Activated naive CD4-positive, alpha-beta T cell (primary cell): ENCODE measurements around the gene PPP2R5E.
"Not testable (repeated sequence)": the region's sequence is repeated elsewhere in the genome, so short reads cannot be mapped to it uniquely, and the experiment has no call there.

Experiments used
- DNase-seq, 4 experiments: peaks; one replicate each; lab custom pipeline; 2025; lab: John Stamatoyannopoulos, UW

The PPP2R5E gene

DNA sequence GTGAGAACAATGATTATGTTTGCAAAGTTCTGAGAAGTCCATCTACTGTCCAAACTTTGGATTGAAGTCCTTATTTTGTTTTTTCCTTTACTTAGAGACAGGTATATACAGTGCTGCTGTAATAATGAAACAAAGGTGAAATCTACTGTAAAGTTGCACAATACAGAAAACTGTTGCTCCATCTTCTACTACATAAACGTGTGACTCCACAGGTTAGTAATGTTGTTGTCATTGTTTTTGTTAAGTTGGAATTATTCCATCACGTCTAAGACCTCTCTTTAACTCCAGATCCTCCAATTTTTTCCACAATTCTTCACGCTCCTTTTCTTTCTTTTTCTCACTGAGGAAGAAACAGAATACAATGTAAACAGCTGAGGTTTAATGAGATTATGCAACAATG is 167.4 kb downstream of the PPP2R5E start:
- no peak for DNase-seq

DNA sequence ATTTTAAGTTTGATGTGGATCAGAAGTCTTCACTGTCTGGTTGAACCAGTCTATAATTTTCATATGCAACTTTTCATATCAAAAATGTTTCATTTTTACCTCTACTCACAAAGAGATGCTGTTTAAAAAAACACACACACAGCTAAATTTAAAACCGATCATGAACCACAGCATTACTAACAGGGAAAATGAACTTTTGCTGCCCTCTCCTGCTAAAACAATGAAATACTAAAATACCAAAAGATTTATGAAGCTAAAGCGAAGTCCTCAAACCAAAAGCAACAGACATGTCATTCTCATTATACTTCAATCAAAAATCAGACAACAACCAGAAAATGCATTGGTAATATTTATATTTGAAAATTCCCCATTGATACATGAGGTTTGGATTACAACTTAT is 171.6 kb downstream of the PPP2R5E start:
- DNase-seq = not testable (repeated sequence)

- DNase-seq = no peak
Measured at GRCh38 chr14:63371033-63371432, 172.1 kb downstream of the PPP2R5E start.

GRCh38 chr14:63367742-63368364 is 175.3 kb downstream of the PPP2R5E start:
- no peak for DNase-seq

GRCh38 chr14:63362389-63362819 is 180.8 kb downstream of the PPP2R5E start:
- no peak for DNase-seq

GRCh38 chr14:63361790-63362189 is 181.4 kb downstream of the PPP2R5E start:
- DNase-seq = no peak

DNA sequence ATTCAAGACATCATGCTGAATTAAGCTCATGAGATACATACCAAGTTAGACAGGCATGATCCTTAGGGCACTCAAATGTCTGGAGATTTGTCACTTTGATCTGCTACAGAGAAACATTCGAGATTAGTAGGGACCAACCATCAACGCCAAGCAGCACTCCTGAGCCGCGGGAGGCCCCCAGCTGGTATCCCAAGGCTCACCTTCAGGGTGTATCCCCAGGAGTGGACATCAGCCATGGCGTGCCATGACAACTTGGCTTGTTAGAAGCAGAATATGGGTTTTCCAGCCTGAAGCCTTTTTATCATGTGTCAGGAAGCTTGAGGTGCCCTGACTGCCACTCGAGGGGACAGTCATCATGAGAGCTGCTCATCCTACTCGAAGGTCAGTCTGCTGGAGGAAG is 185.3 kb downstream of the PPP2R5E start:
- DNase-seq = no peak

GRCh38 chr14:63345826-63346225 is 197.4 kb downstream of the PPP2R5E start:
- no peak for DNase-seq

GRCh38 chr14:63344336-63344735 is 198.8 kb downstream of the PPP2R5E start:
- no peak for DNase-seq

- DNase-seq = no peak
Measured at GRCh38 chr14:63343878-63344277, 199.3 kb downstream of the PPP2R5E start.

DNA sequence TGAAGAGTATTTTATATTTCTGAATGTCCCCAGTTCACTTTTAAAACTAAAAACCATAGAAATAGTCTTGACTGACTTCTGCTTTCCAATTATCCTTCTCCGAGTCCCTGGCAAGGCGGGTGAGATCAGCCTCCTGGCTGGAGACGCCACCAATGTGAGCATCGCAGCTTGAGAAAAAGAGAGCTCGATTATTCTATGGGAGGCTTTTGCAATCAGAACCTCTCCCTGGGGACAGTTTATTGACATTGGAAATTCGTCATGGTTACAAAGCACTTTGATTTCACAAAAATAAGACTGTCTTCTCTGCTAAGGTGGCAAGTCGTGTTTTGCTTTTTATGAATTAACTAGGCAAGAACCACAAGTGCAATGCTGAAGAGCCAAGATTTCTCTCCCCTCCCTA is 200.8 kb downstream of the PPP2R5E start:
- DNase-seq = no peak

GRCh38 chr14:63328787-63329737 is 214.1 kb downstream of the PPP2R5E start:
- DNase-seq = no peak

DNA sequence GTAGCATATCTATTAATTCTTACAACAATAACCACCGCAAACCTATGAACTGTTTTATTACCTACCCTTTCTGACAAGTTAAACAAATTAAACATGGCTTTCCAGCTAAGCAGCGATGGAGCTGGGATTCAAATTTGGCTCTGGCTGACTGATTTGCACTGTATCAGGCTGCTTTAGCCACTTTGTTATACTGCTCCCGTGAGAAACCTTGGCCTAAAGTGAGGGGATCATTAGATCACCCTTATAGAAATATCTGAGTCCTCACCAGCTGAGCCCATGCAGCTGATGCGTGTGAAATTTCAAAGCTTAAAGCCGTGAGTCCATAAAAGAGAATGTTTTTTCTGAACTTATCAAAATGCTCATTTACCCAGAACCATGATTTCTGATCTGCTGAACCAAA is 216.3 kb downstream of the PPP2R5E start:
- DNase-seq = no peak

- no peak for DNase-seq
Measured at GRCh38 chr14:63322897-63323573, 220.1 kb downstream of the PPP2R5E start.

GRCh38 chr14:63322472-63322871 is 220.7 kb downstream of the PPP2R5E start:
- DNase-seq = no peak
